GM12878 (cell line): Measurements from ENCODE around the gene RERE.

Source experiments
- CBX3 ChIP-seq: fragments of 200-600 bp; sonication (generic); IDR thresholded peaks from 2 replicates; pipeline ENCODE4 v1.6.1; 2016; ENCODE audit warnings: low read depth, borderline replicate concordance
- CTCF ChIP-seq, 3 experiments: IDR thresholded peaks in 2 of 3; conservative IDR thresholded peaks in 1 of 3; 2 replicates each; pipeline ENCODE4 v1.5.1; 2011; ENCODE audit warnings: low read depth in 3 of 3, low read length in 3 of 3, mild to moderate bottlenecking in 3 of 3, control low read depth in 2 of 3, moderate library complexity in 2 of 3, inconsistent platforms in 1 of 3, mixed read lengths in 1 of 3; ENCODE audit not compliant: control insufficient read depth in 2 of 3, insufficient read depth in 1 of 3; ENCODE audit errors: extremely low read depth in 1 of 3
- ETV6 ChIP-seq, 2 experiments: fragments of 450-650 bp in 1 of 2; IDR thresholded peaks in 1 of 2; conservative IDR thresholded peaks in 1 of 2; 2 replicates each; pipeline ENCODE4 v1.6.1; 2014; ENCODE audit warnings: antibody characterized with exemption in 1 of 2, borderline replicate concordance in 1 of 2, low read depth in 1 of 2, mild to moderate bottlenecking in 1 of 2, moderate library complexity in 1 of 2
- FOXM1 ChIP-seq: IDR thresholded peaks from 2 replicates; pipeline ENCODE4 v1.6.1; 2012; ENCODE audit warnings: low read depth, mild to moderate bottlenecking, inconsistent platforms, low read length, moderate library complexity
- IRF3 ChIP-seq: fragments of 450-650 bp; IDR thresholded peaks from 2 replicates; pipeline ENCODE4 v1.6.1; 2014; ENCODE audit warnings: mild to moderate bottlenecking
- MYC ChIP-seq: IDR thresholded peaks from 2 replicates; pipeline ENCODE4 v1.6.1; 2011; ENCODE audit warnings: mild to moderate bottlenecking, low read length, moderate library complexity, inconsistent platforms; ENCODE audit not compliant: insufficient read depth, insufficient replicate concordance, insufficient read length, severe bottlenecking
- NRF1 ChIP-seq: conservative IDR thresholded peaks from 2 replicates; pipeline ENCODE4 v1.6.1; 2011; ENCODE audit warnings: mild to moderate bottlenecking, low read depth, low read length, improper control_type of control experiment
- PKNOX1 ChIP-seq: fragments of 450-650 bp; IDR thresholded peaks from 2 replicates; pipeline ENCODE4 v1.6.1; 2016; ENCODE audit warnings: mild to moderate bottlenecking
- TAF1 ChIP-seq: IDR thresholded peaks from 2 replicates; pipeline ENCODE4 v1.6.1; 2011; ENCODE audit warnings: mild to moderate bottlenecking, low read depth, low read length, borderline replicate concordance
- ZNF24 ChIP-seq: fragments of 450-650 bp; IDR thresholded peaks from 2 replicates; pipeline ENCODE4 v1.6.1; 2017; ENCODE audit warnings: antibody characterized with exemption, mild to moderate bottlenecking

GRCh38 chr1:8431019-8431418, 386.4 kb downstream of the RERE start:
- TF ChIP-seq MYC (no peak), CTCF (IDR thresholded peaks at IDR 0.05 in 2 of 3, conservative IDR thresholded peaks at IDR 0.05 in 1 of 3; ENCODE audit: control insufficient read depth in 2 of 3, extremely low read depth in 1 of 3, insufficient read depth in 1 of 3, low read depth in 3 of 3, low read length in 3 of 3) (peak; percentile 19 to 28 (median 24); a peak in 5 of 6 replicates), NRF1 (no peak), CBX3 (no peak), PKNOX1 (peak; percentile 36; the same call in 1 of the 2 replicates), TAF1 (no peak), IRF3 (no peak), ZNF24 (no peak), FOXM1 (no peak), ETV6 (conservative IDR thresholded peaks at IDR 0.05 in 1 of 2, IDR thresholded peaks at IDR 0.05 in 1 of 2; ENCODE audit: borderline replicate concordance in 1 of 2, low read depth in 1 of 2) (peak in 1 of 2 experiments; percentile 38; a peak in 2 of 4 replicates)
